Esophagus squamous epithelium (tissue), 5 donors: ENCODE data around the gene NADSYN1. TPM values are rescaled to one million over a fixed set of nuclear protein-coding genes. Genes with fewer than 3 reads are reported as not detected.

Experiments used
- DNase-seq: peaks from one replicate; lab custom pipeline; 2025; lab: John Stamatoyannopoulos, UW
- H3K27ac ChIP-seq, 4 donors: fragments of 200-600 bp; sonication (generic); one replicate each; pipeline ENCODE4 v1.5.1; 2016 to 2019; ENCODE audit warnings: mild to moderate bottlenecking in 1 of 4
- H3K27me3 ChIP-seq, 4 donors: fragments of 200-600 bp; sonication (generic); 1 replicate in 3 of 4; 2 replicates in 1 of 4; pipeline versions ENCODE4 v1.5.1 to v1.6.0; 2017 to 2021; ENCODE audit warnings: antibody characterized with exemption in 1 of 4
- H3K36me3 ChIP-seq, 3 donors: fragments of 200-600 bp; sonication (generic); one replicate each; pipeline ENCODE4 v1.5.1; 2016 to 2019
- H3K4me1 ChIP-seq, 3 donors: fragments of 200-600 bp; sonication (generic); one replicate each; pipeline ENCODE4 v1.5.1; 2017 to 2019
- H3K4me3 ChIP-seq, 4 donors: fragments of 200-600 bp; sonication (generic); 1 replicate in 3 of 4; 2 replicates in 1 of 4; pipeline ENCODE4 v1.5.1; 2016 to 2019; ENCODE audit warnings: mild to moderate bottlenecking in 2 of 4, moderate library complexity in 1 of 4
- H3K9me3 ChIP-seq, 3 donors: fragments of 200-600 bp; sonication (generic); one replicate each; pipeline ENCODE4 v1.5.1; 2016 to 2019
- POLR2A ChIP-seq, 4 donors: fragments of 450-650 bp; IDR thresholded peaks; one replicate each; pipeline ENCODE4 v1.6.1; 2017; ENCODE audit warnings: antibody characterized with exemption in 4 of 4, mild to moderate bottlenecking in 4 of 4, moderate library complexity in 3 of 4
- whole genome bisulfite sequencing, 2 donors: methylation state at CpG; one replicate each; pipeline ENCODE4 v1.1.5; 2018; 5-methylcytosine and 5-hydroxymethylcytosine counted together
- intact Hi-C: fragments of 100-400 bp; cut with DNase I; formaldehyde crosslinking; loops from one replicate; pipeline ENCODE4 v1.15.0; 2022
- total RNA-seq, 4 donors: library from RNA; depleted of rRNA; stranded (reverse); fragments of >200 nt; gene quantifications; one replicate each; pipeline ENCODE4 v1.1.0, GENCODE V29; 2016
- TF ChIP-seq, protein P1 (sequence below), 6 experiments: fragments of 450-650 bp in 4 of 6; fragments of 200-600 bp in 2 of 6; sonication (generic) in 2 of 6; IDR thresholded peaks; one replicate each; pipeline ENCODE4 v1.5.1; 2016 to 2019; ENCODE audit warnings: antibody characterized with exemption in 6 of 6, mild to moderate bottlenecking in 4 of 6, moderate library complexity in 4 of 6
- donor health status: DM: yes; HTN: yes; CAD: no.

The NADSYN1 gene
- total RNA-seq, 4 donors from 2014 or later, result 62.0 to 81.3 (median 71.7) TPM

DNA sequence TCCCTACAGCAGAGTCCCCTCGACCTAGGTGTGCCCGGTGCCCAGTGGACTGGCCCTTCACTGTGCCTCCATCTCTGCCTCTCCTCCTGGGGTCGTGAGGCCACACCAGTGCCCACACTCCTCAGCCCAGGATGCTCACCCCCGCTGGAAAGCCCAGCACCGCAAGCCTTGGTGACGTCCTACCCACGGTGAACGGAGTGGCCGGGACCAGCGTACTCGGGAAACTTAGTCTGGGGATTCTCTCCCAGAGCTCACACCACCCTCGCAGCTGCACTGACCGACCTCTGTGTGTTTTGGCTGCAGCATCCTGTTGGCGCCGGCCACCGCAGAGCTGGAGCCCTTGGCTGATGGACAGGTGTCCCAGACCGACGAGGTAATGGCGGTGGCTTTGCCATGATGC, 38.5 kb downstream of the NADSYN1 start:
- WGBS, 2 donors, result 95 to 96% methylated on average over 13 to 18 of the region's 19 CpGs
- TF ChIP-seq POLR2A (IDR thresholded peaks at IDR 0.05), result no peak
- intact Hi-C loops, result no loop called here
- DNase-seq, result no peak
- H3K27me3 ChIP-seq, result no peaks in the 10 kb centered on the region
- no peak overlapping the region for H3K27ac ChIP-seq
- H3K36me3 ChIP-seq, result peaks cover 20 to 98% (median 35%) of the 10 kb centered on the region in 3 donors
- H3K4me1 ChIP-seq, result peaks cover 0 to 14% (median 3%) of the 10 kb centered on the region in 3 donors
- H3K9me3 ChIP-seq, result no peaks in the 10 kb centered on the region
- H3K4me3 ChIP-seq, result no peak overlapping the region

DNA sequence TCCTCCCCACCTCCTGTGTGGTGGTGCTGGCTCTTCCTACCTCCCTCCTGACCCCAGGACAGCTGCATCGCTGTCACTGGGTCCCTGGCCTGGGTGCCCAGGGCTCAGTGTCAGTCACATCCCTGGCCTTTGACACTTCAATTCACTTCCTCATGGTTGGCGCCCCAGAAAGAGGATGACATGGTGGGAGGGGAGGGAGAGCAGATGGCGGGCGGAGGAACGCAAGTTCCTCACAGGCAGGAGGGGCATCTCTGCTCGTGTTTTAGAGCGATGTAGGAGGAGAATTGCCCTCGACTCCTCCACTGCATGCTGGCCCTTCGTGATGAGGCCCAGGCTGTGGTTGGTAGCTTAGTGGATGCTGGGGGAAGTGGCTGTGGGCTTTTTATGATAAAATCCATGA, 38.9 kb downstream of the NADSYN1 start:
- 86% methylated on average over 4 of the region's 9 CpGs; no CpG with 5 or more reads in 1 of the 2 donors for WGBS, 2 donors
- intact Hi-C loops, result no loop called here
- no peak for DNase-seq
- no peaks in the 10 kb centered on the region for H3K9me3 ChIP-seq
- TF ChIP-seq, protein P1, sequence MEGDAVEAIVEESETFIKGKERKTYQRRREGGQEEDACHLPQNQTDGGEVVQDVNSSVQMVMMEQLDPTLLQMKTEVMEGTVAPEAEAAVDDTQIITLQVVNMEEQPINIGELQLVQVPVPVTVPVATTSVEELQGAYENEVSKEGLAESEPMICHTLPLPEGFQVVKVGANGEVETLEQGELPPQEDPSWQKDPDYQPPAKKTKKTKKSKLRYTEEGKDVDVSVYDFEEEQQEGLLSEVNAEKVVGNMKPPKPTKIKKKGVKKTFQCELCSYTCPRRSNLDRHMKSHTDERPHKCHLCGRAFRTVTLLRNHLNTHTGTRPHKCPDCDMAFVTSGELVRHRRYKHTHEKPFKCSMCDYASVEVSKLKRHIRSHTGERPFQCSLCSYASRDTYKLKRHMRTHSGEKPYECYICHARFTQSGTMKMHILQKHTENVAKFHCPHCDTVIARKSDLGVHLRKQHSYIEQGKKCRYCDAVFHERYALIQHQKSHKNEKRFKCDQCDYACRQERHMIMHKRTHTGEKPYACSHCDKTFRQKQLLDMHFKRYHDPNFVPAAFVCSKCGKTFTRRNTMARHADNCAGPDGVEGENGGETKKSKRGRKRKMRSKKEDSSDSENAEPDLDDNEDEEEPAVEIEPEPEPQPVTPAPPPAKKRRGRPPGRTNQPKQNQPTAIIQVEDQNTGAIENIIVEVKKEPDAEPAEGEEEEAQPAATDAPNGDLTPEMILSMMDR (IDR thresholded peaks at IDR 0.05), result no peak
- TF ChIP-seq POLR2A (IDR thresholded peaks at IDR 0.05), result no peak
- H3K36me3 ChIP-seq, result peaks cover 21 to 98% (median 39%) of the 10 kb centered on the region in 3 donors
- peaks cover 0 to 14% (median 3%) of the 10 kb centered on the region in 3 donors for H3K4me1 ChIP-seq
- H3K27me3 ChIP-seq, result no peaks in the 10 kb centered on the region
- H3K27ac ChIP-seq, result no peak overlapping the region
- no peak overlapping the region for H3K4me3 ChIP-seq

DNA sequence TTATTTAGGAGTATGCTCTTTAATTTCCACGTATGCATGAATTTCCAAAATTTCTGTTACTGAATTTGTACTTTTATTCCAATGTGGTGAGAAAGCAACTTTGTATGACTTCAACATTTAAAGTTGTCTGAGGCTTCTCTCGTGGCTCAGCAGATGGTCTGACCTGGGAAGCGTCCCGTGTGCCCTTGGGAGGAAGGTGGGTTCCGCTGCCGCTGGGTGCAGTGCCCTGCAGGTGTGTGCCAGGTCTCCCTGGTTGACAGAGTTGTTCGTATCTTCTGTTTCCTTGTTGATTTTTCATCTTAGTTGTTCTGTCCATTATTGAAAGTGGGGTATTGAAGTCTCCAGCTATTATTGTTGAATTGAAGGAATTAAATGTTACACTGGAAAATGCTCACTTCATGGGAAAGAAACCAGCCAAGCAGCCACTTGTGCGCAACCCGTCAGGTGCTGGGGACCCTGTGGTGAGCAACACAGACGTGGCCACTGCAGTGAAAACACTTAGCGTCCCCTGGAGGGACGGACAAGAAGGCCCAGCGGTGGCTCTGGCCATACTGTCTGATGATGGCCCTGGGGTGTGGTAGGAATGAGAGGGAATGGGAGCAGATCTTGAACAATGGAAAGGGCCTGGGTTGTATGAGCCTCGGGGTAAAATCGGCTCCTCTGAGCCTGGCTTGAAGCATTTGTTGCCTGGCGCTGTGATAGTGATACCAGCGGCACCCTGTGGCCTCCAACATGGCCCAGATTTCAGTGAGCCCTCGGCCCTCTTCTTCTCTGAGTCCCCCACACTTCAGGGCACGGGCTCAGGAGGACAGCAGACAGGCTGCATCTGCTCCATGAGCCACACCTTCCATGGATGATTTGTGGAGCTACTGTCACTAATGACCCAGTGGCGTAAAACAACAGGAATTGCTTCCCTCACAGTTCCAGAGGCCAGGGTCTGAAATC, 42.6 kb downstream of the NADSYN1 start:
- H3K27me3 ChIP-seq, result no peaks in the 10 kb centered on the region
- intact Hi-C loops, result no loop called here
- H3K27ac ChIP-seq, result no peak overlapping the region
- WGBS, 2 donors, result 88 to 94% methylated on average over 19 of the region's 20 CpGs
- no peak overlapping the region for H3K4me3 ChIP-seq
- no peaks in the 10 kb centered on the region for H3K9me3 ChIP-seq
- H3K4me1 ChIP-seq, result no peaks in the 10 kb centered on the region
- DNase-seq, result no peak
- TF ChIP-seq, protein P1 (IDR thresholded peaks at IDR 0.05), result no peak
- no peak for TF ChIP-seq POLR2A (IDR thresholded peaks at IDR 0.05)
- H3K36me3 ChIP-seq, result peaks cover 45 to 100% (median 62%) of the 10 kb centered on the region in 3 donors

DNA sequence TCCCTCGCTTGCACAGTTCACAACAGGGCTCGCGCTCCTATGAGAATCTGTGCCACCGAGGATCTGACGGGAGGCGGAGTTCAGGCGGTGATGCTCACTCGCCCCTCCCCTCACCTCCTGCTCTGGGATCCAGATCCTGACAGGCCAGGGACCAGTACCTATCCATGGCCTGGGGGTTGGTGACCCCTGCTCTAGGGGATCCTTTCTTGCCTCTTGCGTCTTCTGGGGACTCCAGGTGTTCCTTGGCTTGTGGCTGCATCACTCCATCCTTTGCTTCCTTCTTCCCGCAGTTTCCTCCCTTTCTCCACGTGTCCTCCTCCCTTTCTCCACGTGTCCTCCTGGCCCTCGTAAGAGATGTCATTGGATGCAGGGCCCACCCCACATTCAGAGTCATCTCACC, 43.4 kb downstream of the NADSYN1 start:
- no peak overlapping the region for H3K27ac ChIP-seq
- H3K4me1 ChIP-seq, result no peaks in the 10 kb centered on the region
- peaks cover 50 to 100% (median 62%) of the 10 kb centered on the region in 3 donors for H3K36me3 ChIP-seq
- no peak overlapping the region for H3K4me3 ChIP-seq
- intact Hi-C loops, result no loop called here
- TF ChIP-seq, protein P1 (IDR thresholded peaks at IDR 0.05), result no peak
- TF ChIP-seq POLR2A (IDR thresholded peaks at IDR 0.05), result no peak
- no peaks in the 10 kb centered on the region for H3K27me3 ChIP-seq
- WGBS, 2 donors, result 93 to 94% methylated on average over 8 to 9 of the region's 13 CpGs
- H3K9me3 ChIP-seq, result no peaks in the 10 kb centered on the region
- DNase-seq, result no peak

DNA sequence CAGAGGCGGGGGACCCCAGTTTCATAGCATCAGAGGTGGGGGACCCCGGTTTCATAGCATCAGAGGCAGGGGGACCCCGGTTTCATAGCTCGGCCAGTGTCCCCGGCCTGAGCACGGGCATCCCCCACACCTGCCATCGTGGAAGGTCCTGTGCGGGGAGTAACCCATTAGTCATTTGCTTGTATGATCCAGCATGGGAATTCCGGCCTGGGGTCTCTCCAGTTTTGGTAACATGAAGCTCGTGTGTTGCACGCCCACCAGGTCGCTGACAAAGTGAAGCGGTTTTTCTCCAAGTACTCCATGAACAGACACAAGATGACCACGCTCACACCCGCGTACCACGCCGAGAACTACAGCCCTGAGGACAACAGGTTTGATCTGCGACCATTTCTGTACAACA, 45.1 kb downstream of the NADSYN1 start:
- H3K27me3 ChIP-seq, result no peaks in the 10 kb centered on the region
- no peak overlapping the region for H3K4me3 ChIP-seq
- H3K27ac ChIP-seq, result no peak overlapping the region
- DNase-seq, result no peak
- H3K9me3 ChIP-seq, result no peaks in the 10 kb centered on the region
- 94 to 96% methylated on average over 8 to 9 of the region's 19 CpGs for WGBS, 2 donors
- H3K36me3 ChIP-seq, result peaks cover 49 to 98% (median 55%) of the 10 kb centered on the region in 3 donors
- TF ChIP-seq POLR2A (IDR thresholded peaks at IDR 0.05), result no peak
- TF ChIP-seq, protein P1 (IDR thresholded peaks at IDR 0.05), result no peak
- no peaks in the 10 kb centered on the region for H3K4me1 ChIP-seq
- intact Hi-C loops, result no loop called here
